Naive B cell (primary cell): ENCODE measurements around the gene PYGB. TPM values are rescaled to one million over a fixed set of nuclear protein-coding genes. Genes with fewer than 3 reads are reported as not detected.
"Not testable (repeated sequence)": the region's sequence is repeated elsewhere in the genome, so short reads cannot be mapped to it uniquely, and the experiment has no call there.

Source experiments
- ATAC-seq, 2 donors: fragments of 150-1000 bp; cut with Tn5 transposase; 2 replicates each; pipeline ENCODE4 v1.10.0; 2021; ENCODE audit warnings: low read depth in 2 of 2, mild to moderate bottlenecking in 2 of 2, moderate library complexity in 2 of 2
- DNase-seq: peaks from one replicate; pipeline ENCODE4 v3.0.0; 2022
- H3K27ac Mint-ChIP-seq, 6 donors: one replicate each; pipeline ENCODE4 v1.8.0; 2020 to 2022; ENCODE audit warnings: mild to moderate bottlenecking in 6 of 6, mixed read lengths in 6 of 6, moderate library complexity in 5 of 6, inconsistent platforms in 2 of 6
- H3K27me3 Mint-ChIP-seq, 3 donors: one replicate each; pipeline ENCODE4 v1.8.0; 2021 to 2022; ENCODE audit warnings: mixed read lengths in 3 of 3, mild to moderate bottlenecking in 1 of 3
- H3K36me3 Mint-ChIP-seq, 2 donors: one replicate each; pipeline ENCODE4 v1.8.0; 2020 to 2022; ENCODE audit warnings: mixed read lengths in 2 of 2, inconsistent platforms in 1 of 2, mild to moderate bottlenecking in 1 of 2
- H3K4me1 Mint-ChIP-seq, 3 donors: one replicate each; pipeline ENCODE4 v1.8.0; 2020 to 2022; ENCODE audit warnings: mixed read lengths in 3 of 3, inconsistent platforms in 1 of 3, mild to moderate bottlenecking in 1 of 3, moderate library complexity in 1 of 3
- H3K4me3 Mint-ChIP-seq, 8 donors: one replicate each; pipeline ENCODE4 v1.8.0; 2020 to 2022; ENCODE audit warnings: mild to moderate bottlenecking in 8 of 8, mixed read lengths in 8 of 8, moderate library complexity in 8 of 8, inconsistent platforms in 2 of 8
- H3K9me3 Mint-ChIP-seq, 7 donors: one replicate each; pipeline ENCODE4 v1.8.0; 2020 to 2022; ENCODE audit warnings: mixed read lengths in 7 of 7, mild to moderate bottlenecking in 5 of 7, inconsistent platforms in 2 of 7, moderate library complexity in 1 of 7
- polyA plus RNA-seq, 6 donors: library from polyadenylated mRNA; unstranded; fragments of 300-500 nt; fragmentation: Illumina TruSeq; gene quantifications; one replicate each; pipeline ENCODE4 v1.2.3, GENCODE V29; 2021; ENCODE audit warnings: low read depth in 6 of 6

The PYGB gene
- polyA plus RNA-seq, 6 donors from 2014 or later, result 16.4 to 26.6 (median 22.8) TPM

DNA sequence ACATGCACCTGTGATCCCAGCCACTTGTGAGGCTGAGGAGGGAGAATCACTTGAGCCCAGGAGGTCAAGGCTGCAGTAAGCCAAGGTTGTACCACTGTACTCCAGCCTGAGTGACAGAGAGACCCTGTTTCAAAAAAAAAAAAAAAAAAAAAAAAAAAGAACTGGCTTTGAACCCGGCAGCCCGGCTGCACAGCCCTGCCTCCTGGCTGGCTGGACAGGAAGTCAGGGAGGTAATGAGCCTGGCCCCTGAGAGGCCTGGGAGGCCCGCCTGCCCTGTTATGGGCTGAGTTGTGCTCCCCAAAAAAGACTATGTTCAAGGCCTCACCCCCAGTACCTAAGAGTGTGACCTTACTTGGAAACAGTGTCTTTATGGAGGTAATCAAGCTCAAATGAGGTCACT lies 77.2 kb downstream of the PYGB start:
- no peak for ATAC-seq
- Mint-ChIP-seq H3K27me3 (no peaks in the 10 kb centered on the region), H3K9me3 (peaks cover 0 to 6% (median 0%) of the 10 kb centered on the region in 7 donors), H3K4me1 (peaks cover 13 to 24% (median 15%) of the 10 kb centered on the region in 3 donors), H3K4me3 (no peak overlapping the region), H3K27ac (peak overlapping the region in 1 of 6 donors; percentile 74), H3K36me3 (peaks cover 5 to 26% of the 10 kb centered on the region in 2 donors)
- DNase-seq, result no peak

- Mint-ChIP-seq H3K4me3 (no peak overlapping the region), H3K4me1 (peaks cover 11 to 24% (median 14%) of the 10 kb centered on the region in 3 donors), H3K36me3 (peaks cover 5 to 26% of the 10 kb centered on the region in 2 donors), H3K27me3 (no peaks in the 10 kb centered on the region), H3K9me3 (peaks cover 0 to 6% (median 2%) of the 10 kb centered on the region in 7 donors), H3K27ac (no peak overlapping the region)
- DNase-seq, result no peak
- ATAC-seq, result no peak
These were observed 78.1 kb downstream of the PYGB start for GRCh38 chr20:25325997-25326396.

DNA sequence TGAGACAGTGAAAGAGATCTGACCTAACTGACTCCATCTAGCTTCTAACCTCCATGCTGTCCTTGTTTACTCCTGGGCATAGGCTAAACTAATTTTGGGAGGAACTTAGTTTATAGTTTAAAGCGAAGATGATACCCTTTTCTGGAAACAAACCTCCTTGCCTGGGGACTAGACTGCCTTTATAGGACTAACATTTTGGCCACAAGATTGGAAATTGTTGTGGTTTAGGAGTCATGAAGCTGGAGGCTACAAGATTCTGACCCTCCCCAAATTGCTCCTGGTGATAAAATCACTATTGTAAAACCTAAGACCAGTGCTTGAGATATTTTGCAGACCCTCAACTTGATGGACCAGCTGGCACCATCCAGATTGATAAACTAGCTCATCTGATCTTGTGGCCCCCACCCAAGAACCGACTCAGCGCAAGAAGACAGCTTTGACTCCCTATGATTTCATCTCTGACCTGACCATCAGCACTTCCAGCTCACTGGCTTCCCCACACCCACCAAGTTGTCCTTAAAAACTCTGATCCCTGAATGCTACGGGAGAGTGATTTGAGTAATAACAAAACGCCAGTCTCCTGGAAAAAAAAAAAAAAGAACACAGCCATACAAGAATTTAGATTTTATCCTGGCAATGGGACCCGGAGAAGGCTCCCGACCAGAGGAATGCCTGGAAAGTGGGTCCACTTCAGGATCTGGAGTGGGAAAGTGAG lies 79.8 kb downstream of the PYGB start:
- Mint-ChIP-seq H3K4me1 (peaks cover 11 to 21% (median 14%) of the 10 kb centered on the region in 3 donors), H3K27me3 (no peaks in the 10 kb centered on the region), H3K4me3 (no peak overlapping the region), H3K9me3 (peaks cover 0 to 7% (median 2%) of the 10 kb centered on the region in 7 donors), H3K36me3 (peaks cover 5 to 19% of the 10 kb centered on the region in 2 donors), H3K27ac (peak overlapping the region in 2 of 6 donors; percentile 5 to 81)
- ATAC-seq (no peak), DNase-seq (no peak)

GRCh38 chr20:25328954-25329498 lies 81.1 kb downstream of the PYGB start:
- H3K27ac Mint-ChIP-seq, result peak overlapping the region in 1 of 6 donors; percentile 84

GRCh38 chr20:25334972-25335371 lies 87.1 kb downstream of the PYGB start:
- not testable (repeated sequence) for H3K27me3 Mint-ChIP-seq, H3K4me1 Mint-ChIP-seq, H3K4me3 Mint-ChIP-seq, H3K36me3 Mint-ChIP-seq, ATAC-seq, H3K27ac Mint-ChIP-seq, H3K9me3 Mint-ChIP-seq, DNase-seq

More at GRCh38 chr20:25328954-25329498, 81.1 kb downstream of the PYGB start:
- H3K4me1 Mint-ChIP-seq, result peaks cover 7 to 16% (median 9%) of the 10 kb centered on the region in 3 donors
- peaks cover 0 to 9% (median 2%) of the 10 kb centered on the region in 7 donors for H3K9me3 Mint-ChIP-seq
- no peaks in the 10 kb centered on the region for H3K27me3 Mint-ChIP-seq
- no peak overlapping the region for H3K4me3 Mint-ChIP-seq
- H3K36me3 Mint-ChIP-seq, result peaks cover 5 to 7% of the 10 kb centered on the region in 2 donors
- ATAC-seq, result no peak
- DNase-seq, result no peak

DNA sequence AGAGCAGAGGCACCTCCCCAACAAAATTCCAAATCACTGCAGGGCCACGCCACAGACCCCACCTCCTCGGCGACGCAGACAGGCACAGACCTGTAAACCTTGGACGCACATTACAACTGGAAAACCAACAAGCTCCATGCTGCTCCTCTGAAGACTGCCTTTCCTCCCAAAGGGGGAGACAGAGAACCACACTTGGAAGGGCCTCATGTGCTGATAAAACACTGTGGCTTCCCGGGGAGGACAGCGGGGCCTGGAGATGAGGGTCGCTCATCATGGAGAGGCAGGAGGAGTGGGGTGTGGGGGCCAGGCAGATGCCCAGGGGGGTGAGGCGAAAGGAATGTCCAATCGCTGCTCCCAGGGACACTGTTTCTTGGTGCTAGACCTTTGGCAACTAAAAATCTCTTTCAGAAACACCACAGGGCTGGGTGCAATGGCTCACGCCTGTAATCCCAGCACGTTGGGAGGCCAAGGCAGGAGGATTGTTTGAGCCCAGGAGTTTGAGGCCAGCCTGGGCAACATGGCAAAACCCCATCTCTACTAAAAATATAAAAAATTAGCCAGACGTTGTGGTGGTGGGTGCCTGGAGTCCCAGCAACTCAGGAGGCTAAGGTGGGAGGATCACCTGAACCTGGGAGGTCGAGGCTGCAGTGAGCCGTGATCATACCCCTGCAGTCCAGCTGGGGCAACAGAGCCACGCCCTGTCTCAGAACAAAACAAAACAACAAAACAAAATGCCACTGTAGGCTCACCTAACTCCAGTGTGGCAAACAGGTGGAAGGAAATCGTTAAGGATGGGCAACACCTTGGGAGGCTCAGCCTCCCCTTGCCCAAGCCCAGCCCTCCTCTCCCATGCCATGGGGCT lies 88.9 kb downstream of the PYGB start:
- Mint-ChIP-seq H3K4me3 (peak overlapping the region in 1 of 8 donors; percentile 78), H3K27ac (peak overlapping the region in 1 of 6 donors; percentile 85), H3K27me3 (no peaks in the 10 kb centered on the region), H3K36me3 (peaks cover 6 to 8% of the 10 kb centered on the region in 2 donors), H3K4me1 (peaks cover 0 to 1% (median 0%) of the 10 kb centered on the region in 3 donors), H3K9me3 (peaks cover 0 to 3% (median 0%) of the 10 kb centered on the region in 7 donors)
- ATAC-seq, result no peak
- no peak for DNase-seq

DNA sequence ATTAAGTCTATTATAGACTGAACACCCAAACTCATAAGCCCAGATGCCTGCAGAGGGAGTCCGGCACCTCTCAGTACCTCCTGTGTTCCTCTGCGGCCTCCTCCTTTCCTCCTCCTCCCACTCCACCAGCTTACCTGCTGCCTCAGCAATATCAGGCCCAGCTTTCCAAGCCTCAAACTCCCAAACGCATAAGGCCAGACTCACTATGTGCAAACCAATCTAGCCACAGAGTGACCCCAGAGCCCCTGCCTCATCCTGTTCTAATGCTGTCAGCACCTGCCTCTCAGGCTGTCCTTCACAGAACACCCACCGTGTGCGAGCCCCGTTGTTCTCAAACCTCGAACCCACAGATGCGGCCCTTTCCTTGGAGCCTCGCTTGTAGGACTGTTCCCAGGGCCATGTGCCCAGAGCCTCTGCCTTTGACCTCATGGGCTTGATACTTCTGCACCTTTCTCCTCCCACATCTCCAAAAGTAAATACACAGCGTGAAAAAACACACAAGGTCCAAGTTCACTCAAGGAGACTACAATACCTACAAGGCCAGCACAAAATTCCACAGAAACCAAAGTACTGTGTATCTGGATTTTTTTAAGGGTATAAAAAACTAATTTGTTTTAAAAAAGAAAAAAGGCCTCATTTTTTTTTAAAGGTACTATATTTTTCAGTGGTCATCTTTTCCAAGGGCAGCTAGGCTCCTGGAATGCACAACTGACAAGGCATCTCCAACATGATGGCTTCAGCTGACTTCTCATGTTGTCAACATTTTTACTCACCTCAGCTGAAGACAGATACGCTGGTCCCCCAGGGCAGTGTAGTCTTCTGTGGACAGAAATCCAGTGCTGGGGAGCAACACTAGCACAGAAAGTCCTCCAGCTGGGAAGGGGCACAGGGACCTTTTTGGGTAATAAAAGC lies 90.5 kb downstream of the PYGB start:
- H3K9me3 Mint-ChIP-seq, result peaks cover 0 to 2% (median 0%) of the 10 kb centered on the region in 7 donors
- peaks cover 6 to 8% of the 10 kb centered on the region in 2 donors for H3K36me3 Mint-ChIP-seq
- DNase-seq, result no peak
- no peaks in the 10 kb centered on the region for H3K27me3 Mint-ChIP-seq
- peaks cover 0 to 1% (median 0%) of the 10 kb centered on the region in 3 donors for H3K4me1 Mint-ChIP-seq
- no peak overlapping the region for H3K4me3 Mint-ChIP-seq
- no peak for ATAC-seq
- peak overlapping the region in 3 of 6 donors; percentile 17 to 43 (median 21) for H3K27ac Mint-ChIP-seq

GRCh38 chr20:25339608-25340007 lies 91.7 kb downstream of the PYGB start:
- no peak for ATAC-seq
- H3K27me3 Mint-ChIP-seq, result no peaks in the 10 kb centered on the region
- peak overlapping the region in 3 of 6 donors; percentile 3 to 48 (median 17) for H3K27ac Mint-ChIP-seq
- H3K4me3 Mint-ChIP-seq, result no peak overlapping the region
- H3K36me3 Mint-ChIP-seq, result peaks cover 6 to 8% of the 10 kb centered on the region in 2 donors
- peaks cover 2 to 9% (median 4%) of the 10 kb centered on the region in 3 donors for H3K4me1 Mint-ChIP-seq
- no peak for DNase-seq
- no peaks in the 10 kb centered on the region for H3K9me3 Mint-ChIP-seq

DNA sequence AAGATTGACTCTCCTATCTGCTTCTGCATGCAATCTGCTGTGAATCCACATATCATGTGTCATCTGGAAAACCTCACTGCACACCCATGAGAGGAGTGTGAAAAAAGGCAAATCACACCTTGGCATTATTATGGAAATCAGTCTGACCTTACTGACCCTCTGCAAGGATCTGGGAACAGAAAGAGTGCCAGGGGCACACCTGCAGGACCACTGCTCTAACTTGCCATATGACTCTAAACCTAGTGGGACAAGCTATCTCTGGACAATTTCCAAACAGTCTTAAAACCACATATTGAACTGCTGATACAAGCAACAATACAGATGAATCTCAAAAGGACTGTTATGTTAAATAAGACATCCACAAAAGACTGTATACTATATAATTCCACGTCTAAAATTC lies 92.5 kb downstream of the PYGB start:
- Mint-ChIP-seq H3K4me3 (no peak overlapping the region), H3K36me3 (peaks cover 6 to 8% of the 10 kb centered on the region in 2 donors), H3K27me3 (no peaks in the 10 kb centered on the region), H3K4me1 (peaks cover 4 to 12% (median 10%) of the 10 kb centered on the region in 3 donors), H3K9me3 (no peaks in the 10 kb centered on the region), H3K27ac (no peak overlapping the region)
- ATAC-seq (no peak), DNase-seq (no peak)

GRCh38 chr20:25341716-25342680 lies 94.1 kb downstream of the PYGB start:
- peak overlapping the region in 1 of 6 donors; percentile 83 for H3K27ac Mint-ChIP-seq
- peaks cover 6 to 8% of the 10 kb centered on the region in 2 donors for H3K36me3 Mint-ChIP-seq
- ATAC-seq (no peak), DNase-seq (no peak)
- H3K4me3 Mint-ChIP-seq, result no peak overlapping the region
- no peaks in the 10 kb centered on the region for H3K9me3 Mint-ChIP-seq
- H3K27me3 Mint-ChIP-seq, result no peaks in the 10 kb centered on the region
- peaks cover 4 to 13% (median 10%) of the 10 kb centered on the region in 3 donors for H3K4me1 Mint-ChIP-seq

GRCh38 chr20:25344634-25345033 lies 96.7 kb downstream of the PYGB start:
- no peaks in the 10 kb centered on the region for H3K27me3 Mint-ChIP-seq
- H3K9me3 Mint-ChIP-seq, result no peaks in the 10 kb centered on the region
- ATAC-seq (no peak), DNase-seq (no peak)
- peaks cover 0 to 2% of the 10 kb centered on the region in 2 donors for H3K36me3 Mint-ChIP-seq
- H3K27ac Mint-ChIP-seq, result peak overlapping the region in 1 of 6 donors; percentile 51
- no peak overlapping the region for H3K4me3 Mint-ChIP-seq
- H3K4me1 Mint-ChIP-seq, result peaks cover 4 to 12% (median 10%) of the 10 kb centered on the region in 3 donors
